A172 (cell line): ENCODE results near the gene PCSK7. TPM values are rescaled to one million over a fixed set of nuclear protein-coding genes. Genes with fewer than 3 reads are reported as not detected.

Experiments used
- DNase-seq: peaks from one replicate; pipeline ENCODE4 v3.0.0-alpha.2; 2015; ENCODE audit warnings: low spot score
- total RNA-seq: library from RNA; depleted of rRNA; stranded (reverse); fragments of >200 nt; shearing (Covaris generic); gene quantifications from 2 replicates; pipeline ENCODE4 v1.2.3, GENCODE V29; 2014

The PCSK7 gene
- total RNA-seq, 1 experiment from 2014 or later = 24.1 TPM

- DNase-seq = no peak
Measured at GRCh38 chr11:117230999-117231841, 653 bp downstream of the PCSK7 start.

DNA sequence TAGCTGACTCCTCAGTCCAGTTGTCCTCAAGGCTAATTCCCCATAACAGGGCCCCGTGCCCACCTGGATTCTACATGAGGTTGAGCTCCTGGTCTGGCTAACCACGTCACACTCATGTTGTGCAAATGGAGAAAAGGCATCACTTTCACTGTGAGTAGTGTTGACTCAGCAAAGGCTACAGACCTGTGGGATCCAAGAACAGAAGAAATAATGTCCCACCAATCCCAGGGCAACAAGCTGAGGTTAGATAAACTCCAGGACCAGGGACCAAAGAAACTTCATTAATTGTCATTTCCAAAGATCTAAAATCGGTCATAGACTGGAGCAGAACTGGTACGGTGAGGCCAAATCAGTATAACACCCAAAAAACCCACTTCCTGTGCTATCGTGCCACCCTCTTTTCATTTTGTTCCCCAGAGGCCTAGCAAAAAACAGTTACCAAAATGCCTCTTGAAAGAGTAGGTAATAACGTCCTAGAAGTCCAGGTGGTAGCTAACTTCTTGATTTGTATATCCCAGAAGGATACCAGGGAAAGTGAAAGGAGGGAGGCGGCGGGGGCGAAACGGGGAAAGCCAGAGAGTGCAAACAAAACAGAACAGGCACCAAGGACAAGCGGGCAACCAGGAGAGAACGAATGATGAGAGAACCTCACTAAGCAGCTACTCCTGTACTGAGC is 1.4 kb downstream of the PCSK7 start:
- no peak for DNase-seq

DNA sequence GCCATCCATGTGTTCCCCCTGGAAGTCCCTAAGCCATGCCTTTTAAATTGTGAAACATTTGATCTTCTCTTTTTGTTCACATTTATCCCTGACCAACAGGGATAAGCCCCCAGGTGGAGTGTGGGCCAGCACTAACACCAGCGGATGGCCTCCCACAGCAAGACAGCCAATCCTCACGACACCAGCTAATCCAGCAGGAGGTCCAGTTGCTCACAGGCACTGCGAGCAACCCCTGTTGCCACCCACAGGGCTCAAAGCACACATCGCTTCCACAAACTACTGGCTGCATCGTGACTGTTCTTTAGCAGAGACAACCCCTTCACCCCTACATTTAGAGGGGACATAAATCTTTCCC is 2.0 kb downstream of the PCSK7 start:
- DNase-seq = no peak

- no peak for DNase-seq
Measured at GRCh38 chr11:117229411-117229810, 2.5 kb downstream of the PCSK7 start.

- no peak for DNase-seq
Measured at GRCh38 chr11:117228091-117228490, 3.8 kb downstream of the PCSK7 start.

DNA sequence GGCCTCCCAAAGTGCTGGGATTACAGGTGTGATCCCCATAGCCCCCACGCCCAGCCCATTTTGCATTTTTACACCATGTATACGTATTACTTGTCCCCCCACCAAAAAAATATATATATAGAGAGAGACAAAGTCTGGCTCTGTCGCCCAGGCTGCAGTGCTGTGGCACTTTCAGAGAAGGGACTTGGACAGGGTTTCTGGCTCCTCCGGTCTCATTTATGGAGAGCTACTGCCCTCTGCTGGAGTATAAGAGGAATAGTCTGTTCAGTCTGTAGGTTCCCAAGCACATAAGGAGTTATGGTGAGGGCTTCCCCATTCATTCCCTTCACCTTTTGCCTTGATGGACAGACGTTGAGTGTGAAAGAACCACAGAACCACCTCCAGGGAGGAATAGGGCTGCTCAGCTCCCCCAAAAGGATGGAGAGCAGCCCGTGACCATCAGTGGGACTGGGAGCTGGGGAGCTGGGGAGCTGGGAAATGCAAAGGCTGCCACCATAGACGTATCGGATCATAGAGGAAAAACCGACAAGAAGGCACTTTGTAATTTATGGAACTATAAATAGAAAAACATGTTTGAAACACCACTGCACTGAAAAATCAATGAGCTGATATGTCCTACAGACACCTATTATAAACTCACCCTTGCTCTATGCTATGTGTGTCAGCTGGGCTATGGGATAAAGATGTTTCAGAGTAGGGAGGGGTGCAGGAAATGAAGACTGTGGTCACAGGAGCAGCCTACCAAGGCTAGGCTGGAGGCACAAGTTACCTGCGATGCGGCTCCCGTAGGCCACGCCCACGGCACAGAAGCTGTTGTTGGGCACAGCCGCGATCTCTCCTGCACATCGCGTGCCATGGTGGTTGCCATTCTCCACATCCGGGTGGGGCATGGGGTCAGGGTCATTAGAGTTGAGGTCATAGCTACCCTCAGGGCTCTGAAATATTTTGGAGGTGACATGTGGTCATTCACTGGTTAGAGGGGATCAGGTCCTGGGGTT is 5.2 kb downstream of the PCSK7 start:
- DNase-seq = peak; percentile 54

GRCh38 chr11:117225553-117226170 is 6.2 kb downstream of the PCSK7 start:
- no peak for DNase-seq

DNA sequence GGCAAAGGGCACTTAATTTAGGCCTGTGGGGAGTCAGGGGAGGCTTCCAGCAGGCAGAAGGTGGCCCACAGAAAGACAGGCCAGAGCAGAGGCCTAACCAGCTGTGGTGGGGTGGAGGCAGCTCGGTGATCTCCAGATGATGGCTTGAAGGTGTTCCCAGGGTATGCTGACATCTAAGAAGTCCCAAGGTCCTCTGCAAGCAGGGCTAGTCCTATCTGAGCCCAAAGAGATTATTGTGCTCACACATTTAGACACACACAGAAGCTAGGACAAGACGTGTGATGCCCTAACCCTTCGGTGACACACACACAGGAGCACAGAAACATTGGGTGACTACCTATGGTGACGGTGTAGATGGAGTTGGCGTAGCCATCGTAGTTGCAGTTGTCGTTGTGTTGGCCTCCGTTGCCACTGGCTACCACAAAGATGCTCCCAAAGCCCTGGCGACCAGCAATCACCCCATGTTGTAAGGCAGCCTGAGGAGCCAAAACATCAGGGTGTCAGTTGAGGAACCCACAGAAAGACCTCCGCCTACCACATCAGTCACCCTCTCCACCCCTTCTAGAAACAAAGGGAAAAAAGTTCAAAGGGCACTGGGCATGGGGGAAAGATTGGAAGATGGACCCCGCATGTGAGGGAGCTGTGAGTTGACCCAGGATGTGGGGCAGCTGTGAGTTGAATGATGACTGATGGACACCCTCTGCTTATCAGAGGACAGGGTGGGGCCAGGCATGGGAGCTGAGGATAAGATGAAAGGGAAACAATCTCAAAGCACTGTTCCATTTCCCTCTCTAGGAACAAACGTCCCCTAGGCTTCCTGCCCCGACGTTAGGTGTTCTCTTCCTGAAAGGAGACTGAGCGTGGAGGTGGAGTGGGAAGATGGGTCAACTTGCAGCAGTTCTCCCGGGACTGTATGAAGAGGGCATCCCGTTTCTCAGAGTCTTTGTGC is 7.9 kb downstream of the PCSK7 start:
- DNase-seq = no peak

DNA sequence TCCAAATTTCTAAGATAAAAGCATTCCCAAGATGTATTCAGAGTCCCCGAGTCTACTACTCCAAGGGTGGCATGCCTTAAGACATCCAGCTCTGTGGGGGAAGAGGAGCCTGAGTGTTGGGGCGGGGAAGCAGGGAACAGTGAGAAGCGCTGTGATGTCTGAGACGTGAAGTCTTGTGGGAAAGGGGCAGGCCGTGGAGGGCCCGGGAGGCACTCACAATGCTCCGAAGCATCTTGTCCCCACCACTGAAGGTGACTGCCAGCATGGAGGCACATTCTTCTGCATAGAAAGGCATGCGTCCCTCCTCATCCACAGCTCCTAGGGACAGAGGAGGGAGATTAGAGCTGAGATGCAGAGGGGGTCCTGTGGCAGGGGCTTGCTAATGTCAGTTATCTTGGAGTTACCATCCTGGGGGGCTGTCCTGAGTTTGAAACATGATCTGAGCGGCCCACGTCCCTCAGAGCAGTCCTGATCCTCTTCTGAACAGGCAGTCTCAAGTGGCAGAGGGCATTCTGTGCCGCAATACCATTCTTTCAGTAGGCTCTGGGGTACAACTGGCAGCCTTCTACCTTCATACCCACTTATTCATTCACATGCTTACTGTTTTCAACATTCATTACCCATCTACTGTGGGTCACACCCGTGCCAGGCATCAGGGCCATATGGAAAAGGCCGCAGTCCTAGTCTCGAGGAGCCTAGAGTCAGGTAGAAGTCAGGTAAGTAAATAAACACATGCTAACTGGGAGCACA is 8.7 kb downstream of the PCSK7 start:
- DNase-seq = no peak

- peak; percentile 11 for DNase-seq
Measured at GRCh38 chr11:117221775-117222517, 9.9 kb downstream of the PCSK7 start.

DNA sequence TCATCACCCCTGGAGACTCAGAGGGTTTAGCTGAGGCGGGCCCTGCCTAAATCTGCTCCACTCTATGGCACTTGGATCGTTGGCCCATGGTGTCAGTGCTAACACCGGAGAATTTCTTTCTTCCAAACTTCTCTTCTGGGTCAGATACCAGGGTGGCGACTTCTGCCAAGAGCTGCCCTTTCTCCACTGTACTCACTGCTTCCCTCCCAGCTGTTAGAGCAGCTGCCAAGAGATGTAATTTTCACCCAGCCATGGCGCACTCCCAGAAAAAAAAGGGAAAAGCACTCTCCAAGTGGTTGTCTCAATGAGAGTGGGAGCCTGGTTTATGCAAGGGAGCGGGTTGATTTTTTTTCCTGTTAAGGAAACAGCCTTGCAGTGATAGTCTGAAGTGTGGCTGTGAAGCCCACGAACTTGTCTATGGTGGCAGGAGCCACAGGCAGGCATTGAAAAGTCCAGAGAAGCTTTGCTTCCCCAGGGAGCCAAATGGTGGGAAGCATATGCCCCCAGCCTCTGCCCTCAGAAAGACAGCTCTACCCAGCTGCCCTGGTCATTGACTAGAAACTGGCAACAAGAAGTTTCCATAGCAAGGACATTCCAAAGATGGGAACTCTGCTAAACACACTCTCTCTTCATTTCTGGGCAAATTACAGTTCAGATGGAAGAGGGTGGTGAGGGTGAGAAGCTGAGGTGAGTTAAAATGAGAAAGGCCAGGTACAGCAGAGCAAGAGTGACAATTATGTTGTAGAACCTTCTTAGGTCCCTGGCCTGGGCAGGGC is 10.7 kb downstream of the PCSK7 start:
- no peak for DNase-seq

DNA sequence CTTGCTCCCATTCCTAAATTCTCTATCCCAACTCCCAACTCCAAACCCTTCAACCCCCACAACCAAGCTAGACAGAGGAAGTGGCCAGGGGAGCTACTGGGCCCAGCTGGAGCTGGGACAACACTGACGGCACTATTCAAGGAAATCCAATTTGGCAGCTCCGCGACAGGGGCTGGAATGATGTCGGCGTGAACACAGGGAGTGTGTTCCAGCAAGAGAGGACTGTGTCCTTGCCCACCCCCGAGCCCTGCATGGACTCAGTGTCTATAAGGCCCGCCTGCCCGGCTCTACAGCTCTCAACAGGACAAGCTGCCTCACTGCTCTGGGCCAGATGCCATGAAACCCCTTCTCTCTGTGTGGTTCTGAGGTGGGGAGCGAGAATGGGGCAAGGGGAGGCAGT is 11.3 kb downstream of the PCSK7 start:
- DNase-seq = no peak

GRCh38 chr11:117219995-117220394 is 11.9 kb downstream of the PCSK7 start:
- DNase-seq = no peak

DNA sequence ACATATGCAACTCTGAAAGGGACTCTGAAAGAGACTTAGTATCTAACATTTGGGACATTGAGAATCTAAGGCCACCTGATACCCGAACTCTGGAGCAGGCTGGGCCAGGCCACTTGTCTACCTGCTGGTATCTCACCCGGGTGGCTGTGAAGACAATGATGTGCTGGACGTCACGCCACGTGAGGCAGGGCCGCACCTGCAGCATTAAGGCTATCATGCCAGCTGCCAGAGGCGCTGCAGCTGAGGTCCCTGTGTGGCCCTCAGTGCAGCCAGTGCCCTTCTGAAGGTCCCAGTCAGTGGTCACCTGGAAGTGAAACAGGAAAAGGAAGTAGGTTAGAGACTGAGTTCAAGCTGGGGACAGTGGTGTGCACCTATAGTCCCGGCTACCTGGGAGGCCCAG is 12.4 kb downstream of the PCSK7 start:
- DNase-seq = no peak

DNA sequence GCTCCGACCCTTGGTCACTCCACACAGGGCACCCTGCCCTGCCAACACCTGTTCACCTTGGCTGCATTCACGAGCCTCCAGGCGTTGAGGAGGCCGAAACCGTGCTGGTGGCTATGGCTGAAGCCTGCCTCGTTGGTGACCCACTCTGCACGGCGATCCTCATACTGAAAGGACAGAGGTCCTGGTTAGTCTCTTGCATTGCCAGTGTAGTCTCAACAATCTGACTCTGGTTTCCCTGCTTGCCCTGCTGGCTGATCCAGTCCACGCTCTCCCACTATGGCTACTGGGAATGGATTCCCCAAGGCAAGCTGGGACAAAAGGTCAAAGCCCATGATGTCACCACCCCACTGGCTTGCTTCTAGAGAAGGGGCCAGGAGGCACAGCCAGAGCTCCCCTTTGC is 12.9 kb downstream of the PCSK7 start:
- no peak for DNase-seq

- DNase-seq = no peak
Measured at GRCh38 chr11:117218133-117218915, 13.5 kb downstream of the PCSK7 start.
